Measurements from ENCODE around the gene WNK2.

DNA sequence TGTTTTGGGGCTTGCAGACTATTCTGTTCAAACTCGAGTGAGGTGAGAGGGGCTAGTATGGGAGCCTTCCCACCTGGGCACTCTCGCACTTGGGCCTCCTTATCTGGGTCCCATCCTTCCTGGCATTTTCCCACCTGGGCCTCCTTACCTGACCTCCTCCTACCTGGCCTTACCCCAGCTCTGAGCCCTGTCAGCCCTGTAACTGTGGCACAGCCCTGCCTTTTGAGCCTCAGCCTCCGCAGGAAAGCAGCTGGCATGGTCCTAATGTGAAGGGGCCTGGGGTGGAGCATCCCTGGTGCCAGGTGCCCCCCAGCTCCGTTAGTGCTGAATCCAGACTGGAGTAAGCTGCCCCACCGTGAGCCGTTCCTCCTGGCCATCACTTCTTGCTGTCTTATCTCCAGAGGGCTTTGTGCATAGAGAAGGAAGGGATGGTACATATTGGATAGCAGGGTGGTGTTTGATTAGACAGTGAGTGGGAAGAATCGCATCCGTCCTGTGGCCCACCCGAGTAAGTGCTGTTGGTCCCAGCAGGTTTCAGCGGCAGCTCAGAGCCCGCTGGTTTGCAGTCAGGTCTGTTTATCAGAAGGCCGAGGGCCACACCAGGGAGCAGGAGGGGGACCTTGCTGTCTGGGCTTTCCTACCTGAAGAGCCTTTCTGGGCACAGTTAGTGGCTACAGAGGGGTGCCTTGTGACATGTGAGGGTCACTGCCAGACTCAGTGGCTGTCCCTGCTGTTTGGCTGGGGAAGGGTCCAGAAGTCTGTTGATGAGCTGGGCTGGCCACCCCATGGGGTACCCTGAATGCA lies 76.5 kb downstream of the WNK2 start:
- no peak for TF ChIP-seq POLR2AphosphoS5 (IDR thresholded peaks at IDR 0.05; ENCODE audit: low read depth, low read length)
- TF ChIP-seq TAF1 (IDR thresholded peaks at IDR 0.05; ENCODE audit: low read depth, low read length) = no peak
- TF ChIP-seq POLR2A (IDR thresholded peaks at IDR 0.05; ENCODE audit: low read depth, low read length) = no peak
- TF ChIP-seq PAX5 (IDR thresholded peaks at IDR 0.05; ENCODE audit: insufficient read depth, low read length, severe bottlenecking) = no peak
